GM19395 (cell line): ENCODE results near the gene EIF3J.
"Not testable (repeated sequence)": the region's sequence is repeated elsewhere in the genome, so short reads cannot be mapped to it uniquely, and the experiment has no call there.

Source experiments
- ATAC-seq: cut with Tn5 transposase; IDR thresholded peaks from one replicate; pipeline ENCODE4 v1.9.1; 2021; ENCODE audit warnings: mild to moderate bottlenecking, moderate library complexity; ENCODE audit not compliant: unreplicated experiment

EIF3J gene

GRCh38 chr15:44541282-44541958, 4.5 kb downstream of the EIF3J start:
- ATAC-seq, result no peak

- ATAC-seq, result no peak
Measured at GRCh38 chr15:44542596-44542995, 5.6 kb downstream of the EIF3J start.

GRCh38 chr15:44544745-44545144, 7.8 kb downstream of the EIF3J start:
- ATAC-seq, result not testable (repeated sequence)

GRCh38 chr15:44545913-44546802, 9.2 kb downstream of the EIF3J start:
- ATAC-seq, result peak; percentile 87

- ATAC-seq, result not testable (repeated sequence)
Measured at GRCh38 chr15:44549152-44549551, 12.2 kb downstream of the EIF3J start.

GRCh38 chr15:44550256-44550655, 13.3 kb downstream of the EIF3J start:
- no peak for ATAC-seq

GRCh38 chr15:44550734-44551133, 13.8 kb downstream of the EIF3J start:
- ATAC-seq, result no peak

- no peak for ATAC-seq
Measured at GRCh38 chr15:44554934-44555723, 18.2 kb downstream of the EIF3J start.

- ATAC-seq, result not testable (repeated sequence)
Measured at GRCh38 chr15:44560926-44561325, 24.0 kb downstream of the EIF3J start.

GRCh38 chr15:44565387-44566154, 28.6 kb downstream of the EIF3J start:
- ATAC-seq, result no peak

GRCh38 chr15:44566155-44566540, 29.2 kb downstream of the EIF3J start:
- no peak for ATAC-seq

GRCh38 chr15:44568338-44568737, 31.4 kb downstream of the EIF3J start:
- ATAC-seq, result no peak

GRCh38 chr15:44569316-44569715, 32.4 kb downstream of the EIF3J start:
- no peak for ATAC-seq

GRCh38 chr15:44570361-44570760, 33.4 kb downstream of the EIF3J start:
- no peak for ATAC-seq

GRCh38 chr15:44573386-44573785, 36.4 kb downstream of the EIF3J start:
- ATAC-seq, result no peak

- no peak for ATAC-seq
Measured at GRCh38 chr15:44574734-44575133, 37.8 kb downstream of the EIF3J start.

- no peak for ATAC-seq
Measured at GRCh38 chr15:44580105-44580504, 43.2 kb downstream of the EIF3J start.

- no peak for ATAC-seq
Measured at GRCh38 chr15:44584162-44584749, 47.3 kb downstream of the EIF3J start.

- ATAC-seq, result no peak
Measured at GRCh38 chr15:44585633-44586032, 48.7 kb downstream of the EIF3J start.

- no peak for ATAC-seq
Measured at GRCh38 chr15:44588541-44588940, 51.6 kb downstream of the EIF3J start.
